Subcutaneous adipose tissue (tissue), 4 donors: ENCODE measurements around the gene PTPRG. TPM values are rescaled to one million over a fixed set of nuclear protein-coding genes. Genes with fewer than 3 reads are reported as not detected.

Experiments
- total RNA-seq, 4 donors: library from RNA; depleted of rRNA; stranded (reverse); fragments of >200 nt; gene quantifications; one replicate each; pipeline ENCODE4 v1.1.0, GENCODE V29; 2016
- TF ChIP-seq, protein P1 (sequence below): fragments of 450-650 bp; IDR thresholded peaks from one replicate; pipeline ENCODE4 v1.5.1; 2016; ENCODE audit warnings: low read depth, mild to moderate bottlenecking, control low read depth, antibody characterized with exemption, moderate library complexity

The PTPRG gene
- total RNA-seq, 4 donors from 2014 or later, result 115 to 164 (median 159) TPM

DNA sequence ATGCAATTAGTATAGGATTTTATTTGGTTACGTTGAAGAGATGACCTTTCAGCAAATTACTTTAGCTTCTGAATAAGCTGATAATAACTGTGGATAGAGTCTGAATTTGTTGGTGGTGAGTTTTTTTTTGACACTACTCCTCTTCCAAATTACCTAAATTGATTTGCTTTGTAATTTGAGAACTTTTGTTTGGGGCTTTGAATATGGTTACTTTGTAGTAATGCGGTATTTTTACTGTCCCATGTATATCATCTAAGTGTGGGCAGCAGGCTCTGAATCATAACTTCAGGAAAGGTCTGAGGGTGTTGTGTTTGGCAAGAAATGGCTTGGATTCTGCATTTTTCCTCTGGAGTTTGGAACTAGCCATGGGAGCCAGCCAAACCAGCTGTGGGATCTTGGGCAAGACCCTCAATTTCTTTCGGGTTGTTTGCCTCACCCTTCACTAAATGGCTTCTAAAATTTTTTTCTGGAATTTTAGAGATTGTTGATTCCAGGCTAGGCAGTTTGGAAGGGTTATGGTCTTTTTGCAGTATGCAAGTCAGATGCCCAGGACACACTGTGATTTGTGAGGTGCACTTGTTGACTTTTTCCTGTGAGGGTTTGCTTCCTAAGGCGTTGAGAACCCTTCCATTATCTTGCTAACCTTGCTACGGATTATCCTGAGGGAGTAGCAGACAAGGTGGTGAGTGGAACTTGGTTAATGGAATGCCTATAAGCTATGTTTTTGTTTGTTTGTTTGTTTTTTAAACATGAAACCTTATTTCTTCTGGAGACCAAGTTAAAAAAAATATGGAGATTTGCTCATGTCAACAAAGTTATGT, 10.4 kb downstream of the PTPRG start:
- TF ChIP-seq, protein P1, sequence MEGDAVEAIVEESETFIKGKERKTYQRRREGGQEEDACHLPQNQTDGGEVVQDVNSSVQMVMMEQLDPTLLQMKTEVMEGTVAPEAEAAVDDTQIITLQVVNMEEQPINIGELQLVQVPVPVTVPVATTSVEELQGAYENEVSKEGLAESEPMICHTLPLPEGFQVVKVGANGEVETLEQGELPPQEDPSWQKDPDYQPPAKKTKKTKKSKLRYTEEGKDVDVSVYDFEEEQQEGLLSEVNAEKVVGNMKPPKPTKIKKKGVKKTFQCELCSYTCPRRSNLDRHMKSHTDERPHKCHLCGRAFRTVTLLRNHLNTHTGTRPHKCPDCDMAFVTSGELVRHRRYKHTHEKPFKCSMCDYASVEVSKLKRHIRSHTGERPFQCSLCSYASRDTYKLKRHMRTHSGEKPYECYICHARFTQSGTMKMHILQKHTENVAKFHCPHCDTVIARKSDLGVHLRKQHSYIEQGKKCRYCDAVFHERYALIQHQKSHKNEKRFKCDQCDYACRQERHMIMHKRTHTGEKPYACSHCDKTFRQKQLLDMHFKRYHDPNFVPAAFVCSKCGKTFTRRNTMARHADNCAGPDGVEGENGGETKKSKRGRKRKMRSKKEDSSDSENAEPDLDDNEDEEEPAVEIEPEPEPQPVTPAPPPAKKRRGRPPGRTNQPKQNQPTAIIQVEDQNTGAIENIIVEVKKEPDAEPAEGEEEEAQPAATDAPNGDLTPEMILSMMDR, result no peak

DNA sequence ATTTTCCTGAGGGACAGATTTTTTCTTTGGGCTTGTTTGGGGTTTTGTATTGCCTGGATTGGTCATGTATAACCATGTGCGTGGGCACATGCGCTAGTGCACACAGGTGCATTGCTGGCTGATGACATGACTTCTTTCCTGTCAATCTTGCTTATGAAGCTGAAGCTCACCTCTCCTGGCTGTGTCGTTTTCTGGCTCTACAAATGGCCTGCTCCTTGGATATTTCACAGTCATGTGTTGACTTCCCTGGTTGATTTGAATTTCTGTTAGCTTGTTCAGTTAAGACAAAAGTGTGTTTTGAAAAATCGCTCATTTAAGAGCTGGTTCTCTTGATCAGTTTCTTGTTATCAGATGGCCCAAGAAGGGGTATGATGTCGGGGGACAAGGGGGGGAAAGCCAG, 11.5 kb downstream of the PTPRG start:
- TF ChIP-seq, protein P1, result no peak

DNA sequence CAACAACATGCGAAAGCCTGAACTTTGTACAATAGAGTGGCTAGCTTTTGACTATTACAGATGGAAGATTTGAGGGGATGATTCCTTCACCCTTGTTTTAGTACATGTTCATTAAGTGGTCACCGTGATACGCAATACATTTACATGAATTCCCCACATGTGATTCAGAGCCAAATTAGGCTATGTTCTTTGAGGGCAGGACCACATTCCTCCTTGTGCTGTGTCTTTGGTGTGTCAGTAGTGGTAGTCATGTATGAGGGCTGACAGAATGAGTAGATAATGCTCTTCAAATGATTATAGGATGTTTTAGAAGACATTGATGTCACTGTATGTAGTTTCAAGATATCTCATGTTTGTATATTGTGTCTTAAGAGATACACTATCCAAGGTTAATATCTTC, 12.1 kb downstream of the PTPRG start:
- TF ChIP-seq, protein P1, result no peak

DNA sequence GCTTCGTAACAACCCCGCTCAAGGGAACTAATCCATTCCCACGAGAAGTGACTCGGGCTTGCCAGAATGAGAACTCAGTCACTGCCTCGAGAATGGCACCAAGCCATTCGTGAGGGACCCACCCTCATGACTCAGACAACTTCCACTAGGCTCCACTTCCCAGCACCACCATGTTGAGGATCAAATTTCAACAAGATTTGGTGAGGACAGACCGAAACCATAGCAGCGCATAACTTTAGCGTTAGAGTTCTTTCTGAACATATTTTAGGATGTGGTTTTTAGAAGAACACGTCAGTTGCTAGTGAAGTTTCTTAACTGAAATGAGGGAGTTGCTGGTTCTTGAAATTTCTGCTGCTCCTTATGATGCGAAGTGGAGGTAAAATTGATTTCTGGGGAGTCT, 13.5 kb downstream of the PTPRG start:
- TF ChIP-seq, protein P1, result no peak

DNA sequence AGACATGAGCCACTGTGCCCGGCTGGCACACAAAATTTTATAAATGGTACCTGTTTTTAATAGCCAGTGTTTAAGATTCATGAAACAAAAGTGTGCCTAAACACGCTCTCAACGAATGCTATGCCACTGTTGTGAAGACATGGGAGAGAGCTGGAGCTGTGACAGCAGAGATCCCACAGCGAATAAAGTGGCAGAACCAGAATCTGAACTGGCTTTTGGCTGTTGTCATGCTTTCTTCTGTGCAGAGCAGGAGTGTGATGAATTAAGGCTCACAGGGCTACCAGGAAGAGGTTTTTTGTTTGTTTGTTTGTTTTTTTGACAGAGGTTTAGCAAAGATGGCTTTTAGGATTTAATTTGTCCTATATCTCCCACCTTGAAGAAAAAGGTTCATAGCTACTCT, 14.5 kb downstream of the PTPRG start:
- TF ChIP-seq, protein P1, result no peak

DNA sequence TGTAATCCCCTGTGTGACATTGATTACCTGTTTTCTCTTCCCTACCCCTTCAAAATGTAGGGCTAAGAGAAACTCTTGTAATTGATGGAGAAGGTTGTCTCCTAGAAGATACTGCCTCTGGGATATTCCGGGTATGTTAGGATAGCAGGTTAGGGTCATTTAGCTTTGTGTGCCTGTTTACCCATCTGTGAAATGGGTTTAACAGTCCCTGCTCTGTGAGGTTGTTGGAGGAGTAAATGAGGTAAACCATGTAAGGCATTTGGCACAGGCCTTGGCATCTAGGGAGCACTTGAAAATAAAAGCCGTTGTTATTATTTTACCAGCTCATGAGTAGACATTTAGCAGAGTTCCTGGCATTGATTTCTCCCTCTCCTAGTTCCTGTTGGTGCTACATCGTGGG, 16.4 kb downstream of the PTPRG start:
- TF ChIP-seq, protein P1, result no peak

DNA sequence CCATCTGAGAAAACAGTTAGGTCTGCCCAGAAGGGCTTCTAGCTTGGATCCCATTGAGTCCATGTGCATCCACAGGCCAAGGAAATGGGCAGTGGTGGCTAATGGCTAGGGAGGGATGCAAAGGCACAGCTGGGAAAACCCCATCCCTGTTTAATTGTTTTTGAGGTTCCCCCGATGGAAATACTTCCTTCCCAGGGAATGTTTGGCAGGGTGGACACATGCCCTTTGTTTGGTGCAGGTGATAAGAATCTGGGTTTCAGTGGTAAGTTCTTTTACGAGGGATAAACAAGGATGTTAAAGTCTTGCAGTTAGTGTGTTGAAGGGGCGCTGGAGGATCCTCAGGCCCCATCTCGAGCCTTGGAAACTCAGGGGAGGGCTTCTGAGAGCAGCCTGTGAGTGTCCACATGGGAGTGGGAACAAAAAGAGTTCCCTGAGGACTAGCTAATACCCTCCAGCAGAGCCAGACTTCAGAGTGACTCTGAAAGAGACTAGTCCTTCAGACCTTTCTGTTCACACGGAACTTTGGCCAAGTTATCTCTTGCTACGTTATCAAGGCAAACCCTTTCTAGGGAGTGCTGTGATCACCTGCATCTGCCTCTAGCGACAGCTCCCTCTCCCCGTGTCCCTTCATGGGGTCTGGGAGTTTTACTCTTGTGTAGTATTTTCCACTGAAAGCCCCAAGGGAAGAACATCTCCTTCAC, 17.4 kb downstream of the PTPRG start:
- TF ChIP-seq, protein P1, result no peak
